MM.1S (cell line): Measurements from ENCODE around the gene CSE1L.

Source experiments
- DNase-seq: peaks from one replicate; pipeline ENCODE4 v3.0.0-alpha.2; 2015
- H2AFZ ChIP-seq: fragments of 300-600 bp; sonication (generic); 2 replicates; pipeline ENCODE4 v1.6.0; 2016; ENCODE audit warnings: antibody characterized with exemption, low read length
- H3F3A ChIP-seq: fragments of 300-600 bp; sonication (generic); 2 replicates; pipeline ENCODE4 v1.6.1; 2016; ENCODE audit warnings: mild to moderate bottlenecking, antibody characterized with exemption, low read length, moderate library complexity, mixed read lengths; ENCODE audit not compliant: insufficient read depth
- H3K27ac ChIP-seq: fragments of 300-600 bp; sonication (generic); 2 replicates; pipeline ENCODE4 v1.5.1; 2016; ENCODE audit warnings: mild to moderate bottlenecking, low read length
- H3K27me3 ChIP-seq: fragments of 300-600 bp; sonication (generic); replicated peaks from 2 replicates; pipeline ENCODE4 v1.6.0; 2016; ENCODE audit warnings: low read length; ENCODE audit not compliant: insufficient read depth
- H3K36me3 ChIP-seq: fragments of 300-600 bp; sonication (generic); replicated peaks from 2 replicates; pipeline ENCODE4 v1.6.1; 2016; ENCODE audit warnings: mild to moderate bottlenecking, low read length, mixed read lengths; ENCODE audit not compliant: insufficient read depth
- H3K4me1 ChIP-seq: fragments of 300-600 bp; sonication (generic); 2 replicates; pipeline ENCODE4 v1.6.1; 2016; ENCODE audit warnings: low read length, mixed read lengths
- H3K4me2 ChIP-seq: fragments of 300-600 bp; sonication (generic); 2 replicates; pipeline ENCODE4 v1.6.0; 2016; ENCODE audit warnings: low read depth, low read length
- H3K4me3 ChIP-seq: fragments of 300-600 bp; sonication (generic); 2 replicates; pipeline ENCODE4 v1.5.1; 2016; ENCODE audit warnings: low read length, mixed read lengths
- H3K79me2 ChIP-seq: fragments of 300-600 bp; sonication (generic); 2 replicates; pipeline ENCODE4 v1.6.1; 2016; ENCODE audit warnings: mixed run types, low read length, mixed read lengths
- H3K9ac ChIP-seq: fragments of 300-600 bp; sonication (generic); 2 replicates; pipeline ENCODE4 v1.6.1; 2016; ENCODE audit warnings: low read length, mixed read lengths
- H3K9me2 ChIP-seq: fragments of 300-600 bp; sonication (generic); replicated peaks from 2 replicates; pipeline ENCODE4 v1.6.1; 2016; ENCODE audit warnings: mild to moderate bottlenecking, low read length, mixed read lengths; ENCODE audit not compliant: insufficient read depth
- H3K9me3 ChIP-seq: fragments of 300-600 bp; sonication (generic); replicated peaks from 2 replicates; pipeline ENCODE4 v1.6.1; 2016; ENCODE audit warnings: mild to moderate bottlenecking, low read length, mixed read lengths; ENCODE audit not compliant: insufficient read depth
- H4K20me1 ChIP-seq: fragments of 300-600 bp; sonication (generic); 2 replicates; pipeline ENCODE4 v1.6.1; 2016; ENCODE audit warnings: mild to moderate bottlenecking, low read length, moderate library complexity, mixed read lengths; ENCODE audit not compliant: insufficient read depth
- EZH2 ChIP-seq: fragments of 300-600 bp; sonication (generic); optimal IDR thresholded peaks from 2 replicates; pipeline ENCODE3; 2017; ENCODE audit warnings: low read depth, mild to moderate bottlenecking, antibody characterized with exemption, low read length, mixed read lengths
- EZH2phosphoT487 ChIP-seq: fragments of 300-600 bp; sonication (generic); IDR thresholded peaks from 2 replicates; pipeline ENCODE4 v1.6.1; 2018; ENCODE audit warnings: antibody characterized with exemption, low read length
- TF ChIP-seq, protein P1 (sequence below): fragments of 300-600 bp; sonication (generic); IDR thresholded peaks from 2 replicates; pipeline ENCODE4 v1.5.1; 2016; ENCODE audit warnings: antibody characterized with exemption, low read length, mixed read lengths

The CSE1L gene, protein sequence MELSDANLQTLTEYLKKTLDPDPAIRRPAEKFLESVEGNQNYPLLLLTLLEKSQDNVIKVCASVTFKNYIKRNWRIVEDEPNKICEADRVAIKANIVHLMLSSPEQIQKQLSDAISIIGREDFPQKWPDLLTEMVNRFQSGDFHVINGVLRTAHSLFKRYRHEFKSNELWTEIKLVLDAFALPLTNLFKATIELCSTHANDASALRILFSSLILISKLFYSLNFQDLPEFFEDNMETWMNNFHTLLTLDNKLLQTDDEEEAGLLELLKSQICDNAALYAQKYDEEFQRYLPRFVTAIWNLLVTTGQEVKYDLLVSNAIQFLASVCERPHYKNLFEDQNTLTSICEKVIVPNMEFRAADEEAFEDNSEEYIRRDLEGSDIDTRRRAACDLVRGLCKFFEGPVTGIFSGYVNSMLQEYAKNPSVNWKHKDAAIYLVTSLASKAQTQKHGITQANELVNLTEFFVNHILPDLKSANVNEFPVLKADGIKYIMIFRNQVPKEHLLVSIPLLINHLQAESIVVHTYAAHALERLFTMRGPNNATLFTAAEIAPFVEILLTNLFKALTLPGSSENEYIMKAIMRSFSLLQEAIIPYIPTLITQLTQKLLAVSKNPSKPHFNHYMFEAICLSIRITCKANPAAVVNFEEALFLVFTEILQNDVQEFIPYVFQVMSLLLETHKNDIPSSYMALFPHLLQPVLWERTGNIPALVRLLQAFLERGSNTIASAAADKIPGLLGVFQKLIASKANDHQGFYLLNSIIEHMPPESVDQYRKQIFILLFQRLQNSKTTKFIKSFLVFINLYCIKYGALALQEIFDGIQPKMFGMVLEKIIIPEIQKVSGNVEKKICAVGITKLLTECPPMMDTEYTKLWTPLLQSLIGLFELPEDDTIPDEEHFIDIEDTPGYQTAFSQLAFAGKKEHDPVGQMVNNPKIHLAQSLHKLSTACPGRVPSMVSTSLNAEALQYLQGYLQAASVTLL

DNA sequence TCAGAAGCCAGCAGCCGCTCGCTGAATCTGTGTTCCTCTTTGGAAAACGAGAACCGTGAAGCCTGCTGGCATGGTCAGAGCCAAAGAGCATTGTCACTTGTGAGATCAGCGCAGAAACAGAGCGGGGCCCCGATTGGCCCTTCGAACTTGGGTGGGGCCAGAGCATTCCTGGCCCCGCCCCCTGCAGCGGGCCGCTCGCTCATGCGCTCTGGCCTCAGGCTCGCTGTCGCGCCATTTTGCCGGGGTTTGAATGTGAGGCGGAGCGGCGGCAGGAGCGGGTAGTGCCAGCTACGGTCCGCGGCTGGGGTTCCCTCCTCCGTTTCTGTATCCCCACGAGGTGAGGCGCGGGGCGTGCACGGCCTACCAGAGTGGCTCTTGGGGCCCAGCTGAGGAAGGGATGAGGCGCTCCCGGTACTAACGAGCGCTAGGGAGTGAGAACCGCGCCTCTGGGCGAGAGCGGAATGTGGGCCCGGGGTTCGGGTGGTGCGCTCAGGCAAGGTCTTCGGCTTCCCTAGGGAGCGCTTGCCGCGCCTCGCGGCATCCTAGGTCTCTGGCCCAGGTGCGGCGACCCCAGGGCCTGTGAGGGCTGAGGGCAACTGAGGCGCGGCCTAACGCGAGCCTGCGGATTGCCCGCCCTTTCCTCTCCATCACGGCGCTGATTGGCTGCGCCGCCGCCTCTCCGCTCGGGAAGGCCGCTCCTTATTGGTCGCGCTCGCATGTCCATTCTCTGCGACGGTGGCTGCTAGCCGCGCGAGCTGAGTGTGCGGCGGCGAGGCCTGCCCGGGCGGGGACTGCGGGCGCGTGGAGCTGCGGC is at the start of gene CSE1L:
Gene CSE1L, plus strand, starts transcription at position 226 of the 814 bp plus-strand sequence. CDS start 12,152 bp downstream, outside the sequence.
- Histone ChIP-seq H3K4me2 (peak within 1 kb of the TSS; percentile 79), H4K20me1 (peaks cover 12% of the 10 kb centered on the region; the same call in 1 of the 2 replicates), H3K27me3 (no peaks in the 10 kb centered on the region), H2AFZ (peak within 1 kb of the TSS; percentile 74), H3K9me2 (no peaks in the 10 kb centered on the region), H3K9ac (peak within 1 kb of the TSS; percentile 98), H3K4me1 (peaks cover 18% of the 10 kb centered on the region), H3K79me2 (peaks cover 51% of the 10 kb centered on the region), H3K9me3 (no peaks in the 10 kb centered on the region), H3K36me3 (no peaks in the 10 kb centered on the region; the same call in 1 of the 2 replicates), H3K4me3 (peak within 1 kb of the TSS; percentile 98), H3F3A (peaks cover 7% of the 10 kb centered on the region), H3K27ac (peak within 1 kb of the TSS; percentile 83; the same call in 1 of the 2 replicates)
- peak; percentile 96 for DNase-seq
- TF ChIP-seq, protein P1, sequence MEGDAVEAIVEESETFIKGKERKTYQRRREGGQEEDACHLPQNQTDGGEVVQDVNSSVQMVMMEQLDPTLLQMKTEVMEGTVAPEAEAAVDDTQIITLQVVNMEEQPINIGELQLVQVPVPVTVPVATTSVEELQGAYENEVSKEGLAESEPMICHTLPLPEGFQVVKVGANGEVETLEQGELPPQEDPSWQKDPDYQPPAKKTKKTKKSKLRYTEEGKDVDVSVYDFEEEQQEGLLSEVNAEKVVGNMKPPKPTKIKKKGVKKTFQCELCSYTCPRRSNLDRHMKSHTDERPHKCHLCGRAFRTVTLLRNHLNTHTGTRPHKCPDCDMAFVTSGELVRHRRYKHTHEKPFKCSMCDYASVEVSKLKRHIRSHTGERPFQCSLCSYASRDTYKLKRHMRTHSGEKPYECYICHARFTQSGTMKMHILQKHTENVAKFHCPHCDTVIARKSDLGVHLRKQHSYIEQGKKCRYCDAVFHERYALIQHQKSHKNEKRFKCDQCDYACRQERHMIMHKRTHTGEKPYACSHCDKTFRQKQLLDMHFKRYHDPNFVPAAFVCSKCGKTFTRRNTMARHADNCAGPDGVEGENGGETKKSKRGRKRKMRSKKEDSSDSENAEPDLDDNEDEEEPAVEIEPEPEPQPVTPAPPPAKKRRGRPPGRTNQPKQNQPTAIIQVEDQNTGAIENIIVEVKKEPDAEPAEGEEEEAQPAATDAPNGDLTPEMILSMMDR: no peak
- TF ChIP-seq EZH2phosphoT487: no peak

DNA sequence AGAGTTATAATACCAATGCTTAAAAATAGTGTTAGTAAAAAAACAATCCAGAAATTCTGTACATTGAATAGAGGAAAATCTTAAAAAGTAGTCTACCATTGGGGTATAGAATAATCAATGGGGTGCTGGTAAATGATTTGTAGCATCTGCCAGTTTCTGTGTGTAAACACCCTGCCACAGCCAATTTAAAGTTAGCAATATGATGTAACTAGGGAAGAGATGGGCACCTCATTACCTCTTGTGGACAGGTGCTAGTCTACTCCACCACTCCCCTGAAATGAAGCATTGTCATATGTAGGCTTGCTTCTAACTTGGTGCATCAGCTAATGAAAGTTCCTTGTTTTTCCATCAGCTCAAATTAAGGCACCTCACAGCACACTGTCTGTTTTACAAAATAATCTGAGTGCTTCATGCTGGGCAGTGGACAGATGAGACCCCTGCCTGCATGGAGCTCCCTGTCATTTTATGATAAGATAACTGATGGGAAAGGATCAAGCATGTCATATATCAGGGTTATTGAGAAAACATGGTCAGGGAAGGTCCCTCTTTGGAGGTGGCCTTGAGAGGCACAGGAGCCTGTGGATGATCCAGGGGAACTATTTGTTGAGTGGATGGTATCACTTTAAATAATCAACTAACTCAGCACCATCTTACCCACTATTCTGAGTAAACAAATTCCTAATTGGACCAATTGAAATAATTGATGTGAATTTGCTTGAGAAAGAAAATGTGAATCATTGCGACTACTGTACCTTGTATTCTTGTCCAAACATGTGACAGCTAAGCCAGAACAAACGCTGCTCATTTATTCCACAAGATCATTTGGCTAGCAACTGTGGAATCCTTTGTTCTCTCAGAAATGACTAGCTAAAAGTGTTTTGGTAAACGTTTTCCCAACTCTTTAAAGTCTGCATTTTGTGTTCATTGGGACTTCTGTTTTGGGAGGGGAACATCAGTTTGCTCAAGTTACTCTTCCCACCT is 45.9 kb upstream of the CSE1L start:
- no peaks in the 10 kb centered on the region for H3K9me3 ChIP-seq
- H3K27me3 ChIP-seq: no peaks in the 10 kb centered on the region
- peaks cover 5% of the 10 kb centered on the region; the same call in 1 of the 2 replicates for H3K36me3 ChIP-seq
- no peak overlapping the region for H3K4me3 ChIP-seq
- H4K20me1 ChIP-seq: no peaks in the 10 kb centered on the region
- H2AFZ ChIP-seq: no peak overlapping the region
- no peak for DNase-seq
- no peaks in the 10 kb centered on the region for H3K4me1 ChIP-seq
- no peaks in the 10 kb centered on the region for H3F3A ChIP-seq
- H3K79me2 ChIP-seq: peaks cover 2% of the 10 kb centered on the region
- H3K9ac ChIP-seq: no peak overlapping the region
- TF ChIP-seq EZH2: no peak
- TF ChIP-seq, protein P1: no peak
- TF ChIP-seq EZH2phosphoT487: no peak
- no peaks in the 10 kb centered on the region for H3K9me2 ChIP-seq
- no peak overlapping the region for H3K4me2 ChIP-seq
- H3K27ac ChIP-seq: no peak overlapping the region
